ENCODE results near the gene TCF3. TPM values are rescaled to one million over a fixed set of nuclear protein-coding genes. Genes with fewer than 3 reads are reported as not detected.

Gene TCF3
- total RNA-seq, 1 experiment from 2014 or later = 208 TPM

DNA sequence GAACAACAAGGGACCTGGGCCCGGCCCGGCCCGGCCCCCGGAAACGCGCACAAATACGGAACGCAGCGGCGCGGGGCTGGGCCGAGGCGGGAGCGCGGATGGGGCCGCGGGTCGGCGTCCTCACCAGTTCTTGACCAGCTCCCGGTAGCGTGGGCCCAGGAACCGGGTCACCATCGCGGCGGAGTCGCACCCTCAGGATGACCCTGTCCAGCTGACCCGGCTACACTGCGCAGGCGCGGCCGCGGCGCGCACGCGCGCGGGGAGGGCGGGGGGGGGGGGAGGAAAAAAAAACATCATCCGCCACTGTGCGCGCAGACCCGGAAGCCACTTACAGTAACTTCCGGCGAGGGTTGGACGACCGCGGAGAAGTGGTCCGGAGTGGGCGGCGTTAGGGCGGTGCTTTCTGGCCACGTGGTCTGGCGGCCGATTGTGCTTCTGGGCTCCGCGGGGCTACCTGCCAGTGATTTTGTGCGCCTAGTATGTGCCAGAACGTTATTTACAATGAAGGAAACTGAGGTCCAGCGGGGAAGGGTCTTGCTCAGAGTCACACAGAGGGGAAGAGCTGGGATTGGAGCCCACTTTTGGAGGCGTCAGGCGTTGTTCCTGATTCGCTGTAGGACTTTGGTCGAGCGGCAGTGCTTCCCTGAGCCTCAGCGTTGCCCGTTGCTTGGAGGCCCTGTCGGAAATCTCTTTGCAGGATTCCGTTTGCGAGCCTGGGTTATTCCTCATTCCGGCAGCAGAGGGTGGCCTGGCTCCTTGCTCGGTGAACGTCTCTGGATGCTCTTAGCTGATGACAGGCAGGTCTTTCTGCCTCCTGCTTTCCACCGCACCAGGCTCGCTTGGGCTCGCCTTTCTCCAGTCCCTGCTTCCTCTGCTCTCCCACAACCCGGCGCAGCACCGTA is 46.9 kb downstream of the TCF3 start, which contains the start of gene UQCR11 (continued):
- TF ChIP-seq, protein P1, sequence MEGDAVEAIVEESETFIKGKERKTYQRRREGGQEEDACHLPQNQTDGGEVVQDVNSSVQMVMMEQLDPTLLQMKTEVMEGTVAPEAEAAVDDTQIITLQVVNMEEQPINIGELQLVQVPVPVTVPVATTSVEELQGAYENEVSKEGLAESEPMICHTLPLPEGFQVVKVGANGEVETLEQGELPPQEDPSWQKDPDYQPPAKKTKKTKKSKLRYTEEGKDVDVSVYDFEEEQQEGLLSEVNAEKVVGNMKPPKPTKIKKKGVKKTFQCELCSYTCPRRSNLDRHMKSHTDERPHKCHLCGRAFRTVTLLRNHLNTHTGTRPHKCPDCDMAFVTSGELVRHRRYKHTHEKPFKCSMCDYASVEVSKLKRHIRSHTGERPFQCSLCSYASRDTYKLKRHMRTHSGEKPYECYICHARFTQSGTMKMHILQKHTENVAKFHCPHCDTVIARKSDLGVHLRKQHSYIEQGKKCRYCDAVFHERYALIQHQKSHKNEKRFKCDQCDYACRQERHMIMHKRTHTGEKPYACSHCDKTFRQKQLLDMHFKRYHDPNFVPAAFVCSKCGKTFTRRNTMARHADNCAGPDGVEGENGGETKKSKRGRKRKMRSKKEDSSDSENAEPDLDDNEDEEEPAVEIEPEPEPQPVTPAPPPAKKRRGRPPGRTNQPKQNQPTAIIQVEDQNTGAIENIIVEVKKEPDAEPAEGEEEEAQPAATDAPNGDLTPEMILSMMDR (IDR thresholded peaks at IDR 0.05 in 2 of 3, conservative IDR thresholded peaks at IDR 0.05 in 1 of 3; ENCODE audit: borderline replicate concordance in 1 of 3, insufficient read depth in 1 of 3, low read depth in 2 of 3, low read length in 2 of 3) = peak in 2 of 3 experiments; percentile 36 to 37; a peak in 4 of 6 replicates
- TF ChIP-seq POLR2AphosphoS5 (IDR thresholded peaks at IDR 0.05; ENCODE audit: low read depth, low read length) (peak; percentile 94), CEBPB (IDR thresholded peaks at IDR 0.05; ENCODE audit: low read depth) (no peak), TCF7L2 (IDR thresholded peaks at IDR 0.05; ENCODE audit: borderline replicate concordance, extremely low read depth, insufficient read depth, insufficient read length) (no peak), ELF1 (IDR thresholded peaks at IDR 0.05; ENCODE audit: borderline replicate concordance, low read depth) (no peak; the same call in 1 of the 2 replicates), EGR1 (IDR thresholded peaks at IDR 0.05; ENCODE audit: low read depth) (0 out of 2 replicates have a peak, but pooled peaks have one; percentile 27)
- TF ChIP-seq, protein P2, sequence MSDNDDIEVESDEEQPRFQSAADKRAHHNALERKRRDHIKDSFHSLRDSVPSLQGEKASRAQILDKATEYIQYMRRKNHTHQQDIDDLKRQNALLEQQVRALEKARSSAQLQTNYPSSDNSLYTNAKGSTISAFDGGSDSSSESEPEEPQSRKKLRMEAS (IDR thresholded peaks at IDR 0.05) = peak; percentile 84
- TF ChIP-seq, protein P3, sequence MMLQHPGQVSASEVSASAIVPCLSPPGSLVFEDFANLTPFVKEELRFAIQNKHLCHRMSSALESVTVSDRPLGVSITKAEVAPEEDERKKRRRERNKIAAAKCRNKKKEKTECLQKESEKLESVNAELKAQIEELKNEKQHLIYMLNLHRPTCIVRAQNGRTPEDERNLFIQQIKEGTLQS (IDR thresholded peaks at IDR 0.05) = no peak

DNA sequence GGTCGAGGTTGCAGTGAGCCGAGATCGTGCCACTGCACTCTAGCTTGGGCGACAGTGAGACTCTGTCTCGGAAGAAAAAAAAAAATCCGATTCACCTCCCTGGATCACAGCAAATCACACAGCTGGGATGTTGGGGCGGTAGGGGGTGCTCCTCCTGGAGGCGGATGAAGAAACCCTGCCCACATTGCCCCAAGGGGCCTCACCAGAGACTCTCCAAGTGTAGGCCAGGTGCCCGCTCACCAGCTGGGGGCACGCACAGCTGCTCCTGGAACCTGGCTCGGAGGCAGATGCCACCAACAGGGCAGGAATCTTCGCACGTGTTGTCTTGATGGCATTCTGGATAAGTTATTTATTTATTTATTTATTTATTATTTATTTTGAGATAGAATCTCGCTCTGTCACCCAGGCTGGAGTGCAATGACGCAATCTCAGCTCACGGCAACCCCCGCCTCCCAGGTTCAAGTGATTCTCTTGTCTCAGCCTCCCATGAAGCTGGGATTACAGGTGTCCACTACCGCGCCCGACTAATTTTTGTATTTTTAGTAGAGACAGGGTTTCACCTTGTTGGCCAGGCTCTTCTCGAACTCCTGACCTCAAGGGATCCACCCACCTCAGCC is 50.2 kb downstream of the TCF3 start:
- Histone ChIP-seq H3K4me1 (ENCODE audit: control insufficient read depth in 1 of 2, insufficient read depth in 2 of 2, low read length in 2 of 2) (peaks cover 15 to 40% of the 10 kb centered on the region in 2 experiments; a peak in 3 of 4 replicates), H3K4me2 (ENCODE audit: low read length) (peak overlapping the region; percentile 21; the same call in 1 of the 2 replicates), H3K4me3 (replicated peaks in 1 of 2; ENCODE audit: low read depth in 1 of 2, low read length in 2 of 2) (no peak overlapping the region), H3K9ac (ENCODE audit: low read length) (no peak overlapping the region), H3K27ac (ENCODE audit: low read depth, low read length) (peak overlapping the region; percentile 14; the same call in 1 of the 2 replicates), H3K79me2 (ENCODE audit: insufficient read depth, low read length) (peaks cover 76% of the 10 kb centered on the region), H4K20me1 (ENCODE audit: insufficient read depth) (0 out of 2 replicates have a peak, but pooled peaks cover 3% of the 10 kb centered on the region), H3K9me3 (ENCODE audit: control insufficient read depth in 1 of 2, insufficient read depth in 1 of 2, low read depth in 1 of 2, low read length in 2 of 2) (no peaks in the 10 kb centered on the region), H3K9me2 (ENCODE audit: insufficient read depth) (no peaks in the 10 kb centered on the region), H3K36me3 (ENCODE audit: control insufficient read depth in 1 of 2, insufficient read depth in 2 of 2, low read length in 2 of 2) (peaks cover 16 to 23% of the 10 kb centered on the region in 2 experiments; a peak in 3 of 4 replicates), H3K27me3 (ENCODE audit: insufficient read depth, low read length) (no peaks in the 10 kb centered on the region), H2AFZ (ENCODE audit: low read depth, low read length, poor library complexity, severe bottlenecking) (no peak overlapping the region)
- BruUV-seq (replicated peaks) = no TSS peak
- DNase-seq (ENCODE audit: low read depth, low spot score) = no peak
- RAD21 ChIA-PET (ENCODE audit: low non-redundant PET in 1 of 2, low total read pairs in 2 of 2, uncharacterized antibody in 2 of 2, unreplicated experiment in 2 of 2) = no interaction called here
- no peak for ATAC-seq
- POLR2A ChIA-PET = interaction anchor here (1.0 kb wide), 1 partner anchor 15 kb away, joined by 5 read pairs; no protein-coding TSS in a partner anchor
- CTCF ChIA-PET = no interaction called here
- intact Hi-C loops (cut with micrococcal nuclease) = loop anchor here (10.0 kb wide), 1 partner anchor 213 kb away; the partner anchor contains the start of gene ATP8B3
- no peak for TF ChIP-seq SRF (IDR thresholded peaks at IDR 0.05; ENCODE audit: low read depth)
- no peak for TF ChIP-seq ZNF274 (IDR thresholded peaks at IDR 0.05; ENCODE audit: low read depth, low read length)
- TF ChIP-seq, protein P1 (IDR thresholded peaks at IDR 0.05 in 2 of 3, conservative IDR thresholded peaks at IDR 0.05 in 1 of 3; ENCODE audit: borderline replicate concordance in 1 of 3, insufficient read depth in 1 of 3, low read depth in 2 of 3, low read length in 2 of 3) = no peak
- TF ChIP-seq, protein P3 (IDR thresholded peaks at IDR 0.05) = no peak
- TF ChIP-seq JUND (IDR thresholded peaks at IDR 0.05) = no peak
- no peak for TF ChIP-seq CBX3 (IDR thresholded peaks at IDR 0.05; ENCODE audit: low read depth)
- TF ChIP-seq YY1 (IDR thresholded peaks at IDR 0.05; ENCODE audit: extremely low read depth, insufficient replicate concordance, low read depth, low read length) = no peak
- TF ChIP-seq POLR2A (IDR thresholded peaks at IDR 0.05; ENCODE audit: borderline replicate concordance, extremely low read depth, insufficient read depth, insufficient read length) = no peak
- no peak for TF ChIP-seq RAD21 (IDR thresholded peaks at IDR 0.05; ENCODE audit: low read depth)
- no peak for TF ChIP-seq POLR2AphosphoS5 (IDR thresholded peaks at IDR 0.05; ENCODE audit: low read depth, low read length)
- no peak for TF ChIP-seq EZH2 (IDR thresholded peaks at IDR 0.05)
- no peak for TF ChIP-seq ELF1 (IDR thresholded peaks at IDR 0.05; ENCODE audit: borderline replicate concordance, low read depth)
- no peak for TF ChIP-seq EGR1 (IDR thresholded peaks at IDR 0.05; ENCODE audit: low read depth)

All from HCT116 (cell line).